GM18909 (cell line): ENCODE results near the gene MRPS5.
"Not testable (repeated sequence)": the region's sequence is repeated elsewhere in the genome, so short reads cannot be mapped to it uniquely, and the experiment has no call there.

ENCODE experiments used
- ATAC-seq: cut with Tn5 transposase; IDR thresholded peaks from one replicate; pipeline ENCODE4 v1.9.1; 2021; ENCODE audit warnings: mild to moderate bottlenecking; ENCODE audit not compliant: unreplicated experiment, poor library complexity

Gene MRPS5

DNA sequence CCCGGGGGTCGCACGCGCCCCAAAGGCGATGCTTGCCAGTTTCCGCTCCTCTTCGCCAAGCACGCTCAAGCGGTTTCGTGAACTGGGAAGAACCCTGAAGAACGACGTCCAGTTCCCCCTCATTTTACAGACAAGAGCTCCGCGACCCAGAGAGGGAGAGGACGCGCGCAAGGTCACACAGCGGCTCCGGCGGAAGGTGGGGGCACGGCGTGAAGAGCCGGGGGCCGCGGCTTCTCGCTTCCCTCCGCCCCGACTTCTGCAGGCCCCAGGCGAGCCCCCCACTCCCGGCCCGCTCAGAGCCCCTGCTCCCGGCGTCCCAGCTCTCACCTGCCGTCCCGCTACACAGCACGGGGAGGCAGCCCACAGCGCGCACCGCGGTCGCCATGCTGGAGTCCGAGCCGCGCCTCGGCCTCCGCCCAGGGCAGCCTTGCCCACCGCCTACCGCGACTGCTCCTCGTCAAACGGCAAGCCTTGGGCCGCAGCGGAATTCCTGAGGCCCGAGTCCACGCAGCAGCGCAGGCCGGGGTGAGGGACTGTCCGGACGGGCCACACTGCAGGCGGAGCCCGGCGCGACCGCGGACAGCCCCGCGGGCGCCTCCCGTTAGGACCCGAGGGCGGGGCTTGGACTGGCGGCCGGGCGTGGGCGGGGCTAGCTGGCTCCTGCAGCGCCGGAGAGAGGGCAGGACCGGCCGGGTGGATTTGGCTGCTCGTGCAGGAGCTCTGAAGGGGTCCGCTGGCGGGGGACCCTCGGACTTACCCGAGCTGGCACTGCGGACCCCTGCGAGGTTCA, at the start of gene MRPS5:
MRPS5 (minus strand) TSS at position 402 of the 790 bp plus-strand sequence; CDS start at position 385, 17 bp downstream.
- peak; percentile 94 for ATAC-seq

DNA sequence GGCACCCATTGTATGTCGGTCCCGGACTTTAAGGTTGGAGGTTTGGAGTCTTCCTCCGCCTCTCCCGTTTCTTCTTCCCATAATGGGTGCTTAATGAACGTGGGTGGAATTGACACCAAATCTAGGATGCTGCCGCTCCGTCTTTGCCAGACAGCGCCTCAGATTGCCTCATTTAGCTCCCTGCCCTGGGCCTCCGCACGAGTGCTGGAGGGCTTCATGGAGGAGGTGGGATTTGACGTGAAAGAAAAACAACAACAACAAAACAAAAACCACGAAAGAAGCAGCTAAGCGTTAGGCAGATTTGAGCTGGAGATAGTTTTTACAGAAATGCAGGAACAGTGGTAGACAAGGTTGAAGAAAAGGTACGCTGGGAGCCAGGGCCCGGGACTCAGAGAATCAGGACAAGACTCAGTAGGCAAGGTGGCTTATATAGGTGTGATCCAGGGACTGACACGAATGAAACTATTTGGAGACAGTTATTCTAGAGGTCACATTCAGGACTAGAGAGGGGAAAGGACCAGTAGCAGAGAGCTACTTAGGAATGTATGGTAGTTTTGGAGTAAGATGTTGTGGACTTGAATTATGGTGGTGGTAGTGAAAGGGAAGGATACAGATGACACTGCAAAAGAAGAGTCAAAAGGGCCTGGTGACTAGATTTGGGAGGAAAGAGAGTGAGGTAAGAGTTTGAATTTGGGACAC, 44.6 kb upstream of the MRPS5 start:
- peak; percentile 19 for ATAC-seq

DNA sequence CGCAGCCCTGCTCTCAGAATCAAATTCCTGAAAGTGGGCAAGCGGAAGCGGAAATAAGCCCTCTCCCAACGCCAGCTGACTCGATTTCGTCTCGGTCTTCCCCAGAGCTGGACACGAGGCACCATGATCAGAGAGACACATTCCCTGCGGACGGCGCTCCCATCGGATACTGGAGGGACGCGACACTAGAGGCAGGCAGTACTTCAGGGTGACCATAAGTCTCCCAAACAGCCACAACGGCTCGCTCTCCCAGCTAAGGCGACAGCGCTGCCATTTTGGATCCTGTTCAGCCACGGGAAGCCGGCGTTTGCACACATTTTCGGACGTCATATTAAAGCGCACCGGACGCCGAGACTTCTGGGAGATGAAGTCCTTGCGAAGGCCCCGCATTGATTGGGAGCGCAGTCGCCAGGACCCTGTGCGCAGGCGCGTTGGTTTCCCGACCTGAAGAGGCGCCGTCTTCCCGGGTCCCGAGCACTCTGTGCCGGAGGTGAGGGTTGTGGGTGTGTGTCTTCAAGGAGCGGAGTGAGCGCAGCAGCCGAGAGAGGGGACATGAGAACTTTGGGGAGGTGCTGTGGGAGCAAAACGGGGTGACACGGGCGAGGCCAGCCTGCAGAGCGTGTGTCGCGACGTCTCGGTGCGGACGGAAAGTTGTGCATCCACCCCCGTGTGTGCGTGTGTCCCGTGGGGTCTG, 43.9 kb upstream of the MRPS5 start, which contains the start of gene ZNF2:
ZNF2 (plus strand) TSS at position 439 of the 694 bp plus-strand sequence. CDS start 10,418 bp downstream, outside the sequence.
- ATAC-seq: peak; percentile 94

DNA sequence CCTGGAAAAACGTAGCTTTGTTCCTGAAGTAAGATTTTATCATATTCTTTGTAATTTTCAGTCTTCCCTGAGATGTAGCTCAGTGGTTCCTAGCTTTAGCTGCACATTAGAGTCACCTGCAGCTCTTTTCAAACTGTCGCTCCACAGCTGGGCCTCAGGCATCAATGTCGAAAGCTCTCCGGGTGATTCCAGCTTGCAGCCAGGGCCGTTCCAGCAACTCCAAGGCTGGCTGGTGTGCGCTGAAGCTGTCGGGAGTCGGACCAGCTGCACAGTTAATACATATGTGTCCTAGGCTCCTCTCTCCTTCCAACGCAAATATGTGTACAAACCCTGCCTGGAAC, 43.4 kb upstream of the MRPS5 start:
- ATAC-seq: peak; percentile 9

DNA sequence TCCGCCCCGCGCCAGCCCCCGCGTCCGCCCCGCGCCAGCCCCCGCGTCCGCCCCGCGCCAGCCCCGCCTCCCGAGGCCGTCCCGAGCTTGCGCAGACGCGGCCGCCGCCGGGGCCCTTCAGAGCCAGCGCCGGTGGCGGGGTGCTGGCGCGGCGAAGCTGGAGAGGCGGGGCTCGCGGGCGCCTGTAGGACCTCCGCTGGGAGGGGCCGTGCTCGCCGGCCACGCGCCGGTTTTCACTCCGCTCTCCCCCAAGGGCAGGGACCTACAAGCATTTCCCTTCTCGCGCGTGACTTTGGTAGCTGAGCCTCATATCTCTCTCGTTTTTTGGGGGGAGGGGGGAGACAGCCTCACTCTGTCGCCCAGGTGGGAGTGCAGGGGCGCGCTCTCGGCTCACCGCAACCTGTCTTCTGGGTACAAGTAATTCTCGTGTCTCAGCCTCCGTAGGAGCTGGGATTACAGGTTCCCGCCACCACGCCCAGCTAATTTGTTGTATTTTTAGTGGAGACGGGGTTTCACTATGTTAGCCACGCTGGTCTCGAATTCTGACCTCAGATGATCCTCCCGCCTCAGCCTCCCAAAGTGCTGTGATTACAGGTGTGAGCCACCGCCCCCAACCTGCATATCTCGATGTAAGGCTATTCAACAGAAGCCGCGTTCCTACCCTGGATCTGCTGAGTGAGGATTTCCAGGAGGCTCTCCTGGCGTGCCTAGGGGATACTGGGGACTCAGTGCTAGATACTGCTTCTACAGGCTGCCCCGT, 38.3 kb upstream of the MRPS5 start, which contains the start of gene ZNF514:
ZNF514 (minus strand) TSS at position 159 of the 760 bp plus-strand sequence. CDS start 6,595 bp downstream, outside the sequence.
- peak; percentile 92 for ATAC-seq

DNA sequence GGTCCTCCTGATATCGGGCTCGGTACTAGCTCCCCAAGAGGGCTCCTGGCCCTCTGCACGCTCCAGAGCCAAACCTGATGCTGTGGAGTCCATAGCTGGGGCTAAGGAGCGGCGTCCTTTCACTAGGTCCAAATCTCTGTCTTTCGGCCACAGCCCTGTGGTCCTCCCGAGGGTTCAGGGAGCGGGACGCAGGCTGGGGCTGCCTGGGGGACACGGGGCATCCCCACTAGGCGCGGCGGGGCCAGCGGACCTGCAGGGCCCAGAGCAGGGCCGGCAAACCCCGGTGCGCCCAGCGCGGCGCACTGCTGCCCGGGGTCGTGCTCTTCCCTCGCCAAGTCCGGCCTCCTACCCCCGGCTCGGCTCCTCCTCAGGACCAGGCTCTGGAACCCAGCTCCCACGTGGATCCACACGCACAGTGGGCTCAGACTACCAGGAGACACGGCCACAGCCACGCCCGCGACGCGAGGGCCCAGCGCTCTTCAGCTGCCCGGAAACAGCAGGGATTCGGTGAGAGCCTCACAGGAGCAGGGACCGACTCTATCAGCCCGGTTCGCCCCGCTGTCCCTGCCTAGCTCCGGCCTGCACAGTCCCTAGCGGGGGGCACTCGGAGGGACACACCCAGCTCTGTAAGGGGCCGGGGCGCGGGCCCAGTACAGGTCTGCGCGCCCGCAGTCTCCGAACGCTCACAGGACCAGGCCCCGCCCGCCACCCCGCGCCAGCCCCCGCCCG, 37.4 kb upstream of the MRPS5 start:
- peak; percentile 54 for ATAC-seq

DNA sequence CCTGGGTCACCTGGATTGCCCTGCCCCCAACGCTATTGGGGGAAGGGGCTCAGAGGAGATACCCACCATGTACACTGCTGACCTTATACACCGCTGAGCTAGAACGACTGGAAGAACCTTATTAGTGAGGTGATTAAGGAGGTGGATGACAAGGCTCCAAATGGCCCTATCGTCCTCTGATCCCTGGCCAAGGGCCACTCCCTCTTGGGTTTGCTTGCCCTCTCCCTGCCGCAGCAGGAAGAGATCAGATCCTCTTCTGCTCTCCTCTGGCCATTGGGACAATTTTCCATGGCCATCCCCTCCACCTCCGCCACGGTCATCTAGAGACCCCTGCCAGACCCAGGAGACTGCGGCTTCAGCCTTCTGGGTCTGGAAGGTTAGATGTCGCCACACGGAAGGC, 36.8 kb upstream of the MRPS5 start:
- ATAC-seq: no peak

DNA sequence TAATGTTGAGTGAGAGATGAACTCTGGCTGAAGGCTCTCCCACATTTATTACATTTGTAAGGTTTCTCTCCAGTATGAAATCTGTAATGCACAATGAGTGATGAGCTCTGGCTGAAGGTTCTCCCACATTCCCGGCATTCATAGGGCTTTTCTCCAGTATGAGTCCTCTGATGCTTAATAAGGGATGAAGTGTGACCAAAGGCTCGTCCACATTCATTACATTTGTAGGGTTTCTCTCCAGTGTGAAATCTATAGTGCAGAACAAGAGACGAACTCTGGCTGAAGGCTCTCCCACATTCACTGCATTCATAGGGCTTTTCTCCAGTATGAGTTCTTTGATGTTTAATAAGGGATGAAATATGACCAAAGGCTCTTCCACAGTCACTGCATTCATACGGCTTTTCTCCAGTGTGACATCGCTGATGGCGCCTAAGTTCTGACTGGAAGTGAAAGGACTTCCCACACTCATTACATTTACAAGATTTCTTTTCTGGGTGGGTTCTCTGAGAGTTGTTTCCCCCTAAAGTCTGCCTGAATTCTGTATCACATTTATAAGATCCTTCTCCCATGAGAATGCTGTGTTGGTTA, 27.9 kb upstream of the MRPS5 start:
- ATAC-seq: no peak

DNA sequence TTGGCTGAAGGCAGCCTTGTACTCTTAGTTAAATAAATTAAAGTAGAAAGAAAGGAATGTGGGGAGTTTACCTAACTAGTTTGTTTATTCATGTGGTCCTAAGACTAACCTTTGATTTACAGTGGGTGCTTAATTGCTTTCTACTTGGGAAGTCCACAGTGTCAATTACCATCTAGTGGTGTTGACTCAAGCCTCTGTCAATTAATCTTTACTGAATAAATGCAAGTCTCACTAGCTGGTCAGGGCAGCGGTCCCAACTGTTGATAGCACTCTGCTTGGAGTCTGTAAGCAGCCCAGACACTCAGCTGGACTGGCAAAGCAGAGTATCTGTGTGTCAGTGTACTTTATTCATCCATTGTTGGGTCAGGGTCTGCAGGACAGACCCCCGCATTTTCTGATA, 22.2 kb upstream of the MRPS5 start:
- no peak for ATAC-seq

DNA sequence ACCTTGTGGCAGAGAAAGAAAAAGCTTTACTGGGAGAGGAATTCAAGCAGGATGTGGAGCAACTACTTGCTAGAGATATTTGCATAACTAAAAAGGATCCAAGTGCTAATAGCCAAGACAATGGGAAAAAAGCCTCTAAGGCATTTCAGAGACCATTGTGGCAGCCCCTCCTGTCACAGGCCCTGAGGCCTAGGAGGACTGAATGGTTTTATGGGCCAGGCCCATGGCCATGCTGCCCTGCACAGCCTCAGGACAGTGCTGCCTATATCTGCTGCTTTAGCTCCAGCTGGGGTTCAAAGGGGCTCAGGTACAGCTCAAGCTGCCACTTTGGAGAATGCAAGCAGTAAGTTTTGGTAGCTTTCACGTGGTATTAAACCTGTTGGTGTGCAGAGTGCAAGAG, 17.1 kb upstream of the MRPS5 start:
- no peak for ATAC-seq

DNA sequence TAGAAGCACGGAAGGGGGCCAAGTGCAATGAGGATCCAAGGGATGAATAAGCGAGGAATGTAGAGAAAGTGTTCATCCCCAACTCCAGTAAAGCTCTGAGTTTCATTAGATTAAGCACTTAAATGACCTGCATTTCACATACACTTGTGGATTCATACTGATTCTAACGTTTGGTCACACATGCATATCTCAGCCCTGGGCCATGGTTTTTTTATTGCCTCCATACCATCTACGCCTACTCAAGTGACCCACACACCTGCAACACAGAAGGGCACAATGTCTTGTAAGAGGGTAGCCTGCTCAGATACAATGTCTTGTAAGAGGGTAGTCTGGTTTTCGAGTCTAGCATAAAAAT, 566 bp upstream of the MRPS5 start:
- peak; percentile 23 for ATAC-seq

DNA sequence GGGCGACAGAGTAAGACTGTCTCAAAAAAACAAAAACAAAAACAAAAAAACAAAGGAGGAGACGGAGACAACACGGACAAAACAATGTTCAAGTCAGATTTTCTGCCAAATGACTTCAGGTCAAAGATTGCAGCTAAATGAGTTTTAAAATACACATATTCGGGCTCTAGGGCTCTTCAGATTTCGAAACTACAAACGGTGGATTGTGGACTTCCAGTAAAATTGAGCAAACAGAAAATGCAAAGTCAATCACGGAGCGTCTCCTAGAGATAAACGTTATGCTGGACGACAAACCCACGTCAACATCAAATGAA, 558 bp downstream of the MRPS5 start:
- ATAC-seq: peak; percentile 1

DNA sequence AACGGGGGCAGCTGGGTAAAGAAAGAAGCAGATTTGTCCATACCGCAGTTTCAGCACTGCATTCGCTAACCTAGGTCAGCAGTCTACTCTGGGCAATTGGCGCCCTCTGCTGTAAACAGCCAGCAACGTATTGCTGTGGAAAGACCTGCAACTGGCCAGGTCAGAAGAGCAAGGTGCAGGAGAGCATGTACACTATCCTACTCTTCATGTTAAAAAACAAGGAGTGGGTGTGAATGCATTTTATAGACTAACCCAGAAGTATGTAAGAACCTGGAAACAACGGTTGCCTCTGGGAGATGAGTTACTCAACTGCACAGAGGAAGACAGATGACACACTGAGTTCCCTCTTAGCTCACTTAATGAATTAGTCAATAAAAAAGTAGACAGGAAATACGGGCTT, 6.2 kb downstream of the MRPS5 start:
- ATAC-seq: peak; percentile 91

DNA sequence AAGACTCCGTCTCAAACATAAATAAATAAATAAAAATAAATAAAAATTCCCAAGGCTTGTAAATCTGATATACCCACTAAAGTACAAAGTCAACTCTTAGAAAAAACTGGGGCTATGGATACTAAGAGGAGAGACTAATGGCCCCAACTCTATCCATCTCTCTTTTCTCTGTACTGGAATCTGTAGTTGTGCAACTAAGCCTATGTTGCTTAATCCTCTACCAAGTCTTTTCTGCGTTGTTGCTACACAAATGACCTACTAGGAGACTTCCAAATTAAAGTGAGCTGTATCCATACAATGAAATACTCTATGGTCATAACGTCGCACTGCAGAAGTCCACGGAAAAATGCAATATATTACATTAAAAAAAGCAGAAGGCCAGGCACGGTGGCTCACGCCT, 8.1 kb downstream of the MRPS5 start:
- no peak for ATAC-seq

DNA sequence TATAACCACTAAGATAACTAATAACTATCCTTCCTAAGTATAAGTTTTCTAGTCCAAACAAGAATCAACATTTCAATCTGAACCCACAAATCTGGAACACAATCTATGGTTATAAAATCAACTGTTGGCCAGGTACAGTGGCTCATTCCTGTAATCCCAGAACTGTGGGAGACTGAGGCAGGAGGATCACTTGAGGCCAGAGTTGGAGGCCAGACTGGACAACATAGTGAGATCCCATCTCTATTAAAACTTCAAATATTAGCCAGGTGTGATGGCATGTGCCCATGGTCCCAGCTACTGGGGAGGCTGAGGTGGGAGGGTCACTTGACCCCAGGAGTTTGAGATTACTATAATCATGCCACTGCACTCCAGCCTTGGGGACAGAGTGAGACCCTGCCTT, 11.2 kb downstream of the MRPS5 start:
- no peak for ATAC-seq

DNA sequence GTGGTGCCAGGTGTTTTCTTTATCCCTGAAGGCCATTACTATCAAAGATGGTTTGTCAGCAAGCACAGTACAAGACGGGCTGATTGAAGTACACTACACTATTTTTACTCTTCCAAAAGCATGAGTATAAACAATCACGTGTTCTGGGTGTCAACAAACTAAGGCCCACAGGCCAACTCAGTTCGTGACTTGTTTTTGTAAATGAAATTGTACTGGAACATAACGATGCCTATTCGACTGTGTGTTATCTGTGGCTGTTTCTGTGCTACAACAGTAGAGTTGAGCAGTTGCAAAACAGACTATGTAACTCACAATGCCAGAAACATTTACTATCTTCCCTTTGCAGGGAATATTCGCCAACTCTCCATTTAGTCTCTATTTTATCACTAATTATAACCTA, 12.3 kb downstream of the MRPS5 start:
- ATAC-seq: no peak

DNA sequence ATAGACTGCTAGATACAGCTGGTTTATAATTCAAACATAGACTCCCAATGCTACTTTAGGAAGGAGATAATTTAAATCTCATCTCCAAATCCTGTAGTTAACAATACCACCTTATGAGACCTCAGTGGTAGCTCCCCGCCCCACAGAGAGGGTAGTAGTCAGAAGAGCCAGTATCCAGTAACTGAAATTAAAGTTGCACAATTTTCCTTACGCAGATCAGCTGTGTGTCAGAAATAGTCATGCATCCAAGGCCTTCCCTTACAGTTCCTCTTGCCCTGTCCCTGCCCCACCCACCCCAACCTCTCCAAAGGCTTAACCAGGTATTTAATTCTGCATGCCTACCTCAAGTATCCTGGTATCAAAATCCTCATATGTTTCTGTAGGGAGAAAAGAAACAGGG, 15.5 kb downstream of the MRPS5 start:
- ATAC-seq: no peak

DNA sequence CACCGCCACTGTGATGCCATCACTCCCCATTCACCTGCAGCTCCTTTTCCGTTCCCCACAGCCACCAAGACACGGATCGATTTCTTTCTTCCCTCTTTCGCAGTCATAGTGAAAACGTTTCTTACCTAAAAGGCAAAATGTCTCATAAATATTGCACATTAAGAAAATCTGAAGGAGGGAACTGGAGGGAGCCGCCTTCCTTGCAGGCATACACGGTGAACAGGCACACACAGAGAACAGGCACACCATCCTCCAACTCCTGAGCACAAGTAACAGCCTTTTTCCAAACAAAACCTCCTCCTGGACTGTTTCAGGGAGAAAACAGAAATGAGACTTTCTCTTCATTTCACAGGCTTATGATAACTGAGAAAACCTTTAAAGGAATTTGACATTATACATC, 17.0 kb downstream of the MRPS5 start:
- no peak for ATAC-seq

DNA sequence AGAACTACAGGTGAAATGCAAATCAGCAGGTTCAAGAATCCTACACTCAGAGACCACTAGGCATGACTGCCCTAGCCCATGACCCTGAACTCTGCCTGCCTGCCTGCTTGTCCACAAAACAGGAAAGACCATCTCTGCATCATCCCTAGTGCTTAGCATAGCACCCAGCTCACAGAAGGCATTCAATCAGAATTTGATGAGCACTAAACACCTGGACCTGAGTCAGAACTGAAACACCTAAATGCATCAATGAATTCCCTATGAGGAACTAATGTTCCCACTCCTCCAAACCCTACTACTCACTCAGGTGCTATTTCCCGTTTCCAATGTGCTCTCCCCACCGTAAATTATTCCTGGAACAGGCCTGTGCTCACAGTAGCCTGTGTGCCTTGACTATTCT, 21.7 kb downstream of the MRPS5 start:
- ATAC-seq: no peak

DNA sequence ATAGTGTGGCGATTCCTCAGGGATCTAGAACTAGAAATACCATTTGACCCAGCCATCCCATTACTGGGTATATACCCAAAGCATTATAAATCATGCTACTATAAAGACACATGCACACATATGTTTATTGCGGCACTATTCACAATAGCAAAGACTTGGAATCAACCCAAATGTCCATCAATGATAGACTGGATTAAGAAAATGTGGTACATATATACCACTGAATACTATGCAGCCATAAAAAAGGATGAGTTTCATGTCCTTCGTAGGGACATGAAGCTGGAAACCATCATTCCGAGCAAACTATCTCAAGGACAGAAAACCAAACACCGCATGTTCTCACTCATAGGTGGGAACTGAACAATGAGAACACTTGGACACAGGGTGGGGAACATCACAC, 23.3 kb downstream of the MRPS5 start:
- not testable (repeated sequence) for ATAC-seq
